GM23338 (cell line): Measurements from ENCODE around the gene ITPR2.

Source experiments
- CTCF ChIP-seq, 2 experiments: fragments of 200-600 bp in 1 of 2; sonication (generic) in 1 of 2; conservative IDR thresholded peaks; 2 replicates each; pipeline versions ENCODE4 v1.5.1 to v1.6.1; 2016 to 2017; ENCODE audit warnings: antibody characterized with exemption in 2 of 2, low read depth in 2 of 2, mild to moderate bottlenecking in 2 of 2, moderate library complexity in 1 of 2
- NANOG ChIP-seq: IDR thresholded peaks from 2 replicates; pipeline ENCODE4 v1.6.1; 2016; ENCODE audit warnings: antibody characterized with exemption, borderline replicate concordance

GRCh38 chr12:26769611-26770010 lies 63.4 kb downstream of the ITPR2 start:
- no peak for TF ChIP-seq NANOG
- TF ChIP-seq CTCF (conservative IDR thresholded peaks at IDR 0.05; ENCODE audit: low read depth in 2 of 2) = no peak
